Tibial nerve (tissue), 4 donors: Measurements from ENCODE around the gene ROBO1. TPM values are rescaled to one million over a fixed set of nuclear protein-coding genes. Genes with fewer than 3 reads are reported as not detected.

Experiments used
- DNase-seq, 2 donors: peaks; one replicate each; pipeline ENCODE4 v3.0.0-alpha.2; 2019; ENCODE audit warnings: low spot score in 2 of 2
- H3K27ac ChIP-seq, 4 donors: fragments of 200-600 bp; sonication (generic) in 3 of 4; one replicate each; pipeline ENCODE4 v1.5.1; 2017 to 2019; ENCODE audit warnings: mild to moderate bottlenecking in 1 of 4
- H3K27me3 ChIP-seq, 2 donors: fragments of 200-600 bp; sonication (generic) in 1 of 2; one replicate each; pipeline versions ENCODE4 v1.5.1 to v1.6.0; 2017 to 2019
- H3K36me3 ChIP-seq, 3 donors: fragments of 200-600 bp; sonication (generic); one replicate each; pipeline ENCODE4 v1.5.1; 2018 to 2019
- H3K4me1 ChIP-seq, 4 donors: fragments of 200-600 bp; sonication (generic) in 3 of 4; one replicate each; pipeline ENCODE4 v1.5.1; 2017 to 2019
- H3K4me3 ChIP-seq, 4 donors: fragments of 200-600 bp; sonication (generic) in 3 of 4; one replicate each; pipeline ENCODE4 v1.5.1; 2017 to 2019; ENCODE audit warnings: mild to moderate bottlenecking in 1 of 4, moderate library complexity in 1 of 4
- H3K9me3 ChIP-seq, 4 donors: fragments of 200-600 bp; sonication (generic) in 3 of 4; one replicate each; pipeline ENCODE4 v1.5.1; 2017 to 2019
- EP300 ChIP-seq, 2 donors: sonication (generic); formaldehyde crosslinking; IDR thresholded peaks; one replicate each; pipeline ENCODE4 v1.6.1; 2017; ENCODE audit warnings: antibody characterized with exemption in 2 of 2, mild to moderate bottlenecking in 1 of 2
- POLR2A ChIP-seq, 2 donors: fragments of 450-650 bp; IDR thresholded peaks; one replicate each; pipeline ENCODE4 v1.6.1; 2017; ENCODE audit warnings: antibody characterized with exemption in 2 of 2, mild to moderate bottlenecking in 2 of 2, moderate library complexity in 2 of 2
- WGBS, 2 donors: methylation state at CpG; one replicate each; pipeline ENCODE4 v1.1.5; 2018; 5-methylcytosine and 5-hydroxymethylcytosine counted together
- total RNA-seq, 4 donors: library from RNA; depleted of rRNA; stranded (reverse); fragments of >200 nt; gene quantifications; one replicate each; pipeline ENCODE4 v1.1.0, GENCODE V29; 2016
- TF ChIP-seq, protein P1 (sequence below), 5 experiments: fragments of 200-600 bp in 3 of 5; fragments of 450-650 bp in 2 of 5; sonication (generic) in 3 of 5; IDR thresholded peaks; one replicate each; pipeline ENCODE4 v1.5.1; 2016 to 2019; ENCODE audit warnings: antibody characterized with exemption in 5 of 5, mild to moderate bottlenecking in 3 of 5, moderate library complexity in 2 of 5

The ROBO1 gene
- total RNA-seq, 4 donors from 2014 or later: 12.6 to 27.8 (median 23.1) TPM

DNA sequence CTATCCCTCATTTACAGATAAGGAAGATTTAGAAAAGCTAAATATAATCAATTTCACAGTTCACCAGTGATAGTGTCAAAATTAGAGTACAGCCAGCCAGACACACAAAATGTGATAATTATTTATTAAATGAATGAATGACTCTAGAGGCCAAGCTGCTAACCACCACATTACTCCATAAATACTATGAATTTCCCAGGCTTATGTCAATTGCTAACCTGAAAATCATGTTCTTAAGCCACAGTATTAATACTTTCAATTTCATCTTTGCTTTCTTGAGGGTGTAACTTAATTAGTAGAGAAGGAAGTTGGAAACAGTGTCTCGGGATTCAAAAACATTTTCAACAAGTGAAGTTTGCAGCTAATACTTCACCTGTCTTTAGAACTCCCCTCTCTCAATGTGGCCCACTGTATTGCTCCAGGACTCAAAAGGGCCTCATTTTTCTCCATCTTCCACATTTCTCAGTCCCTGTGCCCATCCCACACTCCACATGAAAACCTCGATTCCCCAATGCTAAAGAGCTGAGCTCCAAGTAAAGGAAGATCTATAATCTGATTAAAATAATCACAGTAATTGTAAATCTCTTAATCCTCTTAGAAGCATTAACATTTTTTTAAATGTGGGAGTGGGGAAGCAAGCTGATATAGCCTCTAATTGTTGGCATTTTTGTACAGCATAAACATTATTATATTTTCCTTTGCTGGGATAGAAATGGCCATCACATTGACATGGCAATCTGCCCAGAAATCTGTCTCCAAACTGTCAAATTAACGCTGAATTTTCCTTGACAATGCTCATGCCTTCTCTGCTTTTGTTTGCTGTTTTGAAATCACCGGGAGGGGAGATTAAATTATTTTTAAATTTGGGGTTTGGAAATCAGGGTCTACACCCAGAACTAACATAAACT is 765.1 kb downstream of the ROBO1 start:
- H3K27me3 ChIP-seq: no peaks in the 10 kb centered on the region
- TF ChIP-seq EP300 (IDR thresholded peaks at IDR 0.05): no peak
- TF ChIP-seq POLR2A (IDR thresholded peaks at IDR 0.05): no peak
- TF ChIP-seq, protein P1, sequence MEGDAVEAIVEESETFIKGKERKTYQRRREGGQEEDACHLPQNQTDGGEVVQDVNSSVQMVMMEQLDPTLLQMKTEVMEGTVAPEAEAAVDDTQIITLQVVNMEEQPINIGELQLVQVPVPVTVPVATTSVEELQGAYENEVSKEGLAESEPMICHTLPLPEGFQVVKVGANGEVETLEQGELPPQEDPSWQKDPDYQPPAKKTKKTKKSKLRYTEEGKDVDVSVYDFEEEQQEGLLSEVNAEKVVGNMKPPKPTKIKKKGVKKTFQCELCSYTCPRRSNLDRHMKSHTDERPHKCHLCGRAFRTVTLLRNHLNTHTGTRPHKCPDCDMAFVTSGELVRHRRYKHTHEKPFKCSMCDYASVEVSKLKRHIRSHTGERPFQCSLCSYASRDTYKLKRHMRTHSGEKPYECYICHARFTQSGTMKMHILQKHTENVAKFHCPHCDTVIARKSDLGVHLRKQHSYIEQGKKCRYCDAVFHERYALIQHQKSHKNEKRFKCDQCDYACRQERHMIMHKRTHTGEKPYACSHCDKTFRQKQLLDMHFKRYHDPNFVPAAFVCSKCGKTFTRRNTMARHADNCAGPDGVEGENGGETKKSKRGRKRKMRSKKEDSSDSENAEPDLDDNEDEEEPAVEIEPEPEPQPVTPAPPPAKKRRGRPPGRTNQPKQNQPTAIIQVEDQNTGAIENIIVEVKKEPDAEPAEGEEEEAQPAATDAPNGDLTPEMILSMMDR (IDR thresholded peaks at IDR 0.05): no peak
- WGBS, 2 donors: 56 to 58% methylated on average over 4 of the region's 4 CpGs

GRCh38 chr3:79001255-79001654 is 766.5 kb downstream of the ROBO1 start:
- no peak for DNase-seq
- peaks cover 0 to 3% (median 0%) of the 10 kb centered on the region in 4 donors for H3K9me3 ChIP-seq
- H3K4me3 ChIP-seq: no peak overlapping the region
- no peaks in the 10 kb centered on the region for H3K27me3 ChIP-seq
- peaks cover 0 to 14% (median 1%) of the 10 kb centered on the region in 4 donors for H3K4me1 ChIP-seq
- no peak overlapping the region for H3K27ac ChIP-seq
- TF ChIP-seq, protein P1 (IDR thresholded peaks at IDR 0.05): no peak
- TF ChIP-seq POLR2A (IDR thresholded peaks at IDR 0.05) (no peak), EP300 (IDR thresholded peaks at IDR 0.05) (no peak)
- no peaks in the 10 kb centered on the region for H3K36me3 ChIP-seq
- 91 to 94% methylated on average over 3 of the region's 3 CpGs for WGBS, 2 donors

More for the DNA sequence above, 765.1 kb downstream of the ROBO1 start:
- Histone ChIP-seq H3K4me1 (peaks cover 0 to 14% (median 1%) of the 10 kb centered on the region in 4 donors), H3K9me3 (peaks cover 0 to 3% (median 0%) of the 10 kb centered on the region in 4 donors), H3K36me3 (no peaks in the 10 kb centered on the region), H3K27ac (no peak overlapping the region), H3K4me3 (no peak overlapping the region)
- no peak for DNase-seq

GRCh38 chr3:78999139-78999538 is 768.7 kb downstream of the ROBO1 start:
- Histone ChIP-seq H3K4me1 (peaks cover 0 to 7% (median 1%) of the 10 kb centered on the region in 4 donors), H3K9me3 (peaks cover 0 to 3% (median 0%) of the 10 kb centered on the region in 4 donors), H3K27ac (no peak overlapping the region), H3K4me3 (no peak overlapping the region), H3K27me3 (no peaks in the 10 kb centered on the region), H3K36me3 (no peaks in the 10 kb centered on the region)
- TF ChIP-seq, protein P1 (IDR thresholded peaks at IDR 0.05): no peak
- TF ChIP-seq EP300 (IDR thresholded peaks at IDR 0.05) (no peak), POLR2A (IDR thresholded peaks at IDR 0.05) (no peak)
- WGBS, 2 donors: 94 to 97% methylated on average over 2 of the region's 2 CpGs
- DNase-seq: no peak

DNA sequence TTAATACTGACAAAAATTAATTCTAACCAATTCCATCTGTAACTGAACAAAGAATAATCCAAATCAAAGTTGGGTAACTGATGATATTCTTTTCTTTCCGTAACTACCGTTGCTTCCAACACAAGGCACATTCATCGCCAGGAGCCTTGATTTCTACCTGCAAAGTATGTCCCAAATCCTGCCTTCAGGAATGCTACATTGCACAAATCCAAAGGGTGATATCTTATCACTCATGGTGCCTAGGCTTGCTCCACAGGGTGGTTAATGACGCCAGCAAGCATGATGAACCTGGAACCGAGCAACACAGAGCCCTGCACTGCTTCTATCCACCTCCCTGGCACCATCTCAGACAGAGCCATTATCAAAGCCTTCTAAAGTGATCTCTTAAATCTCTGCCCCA is 772.7 kb downstream of the ROBO1 start:
- no peak overlapping the region for H3K4me3 ChIP-seq
- TF ChIP-seq, protein P1 (IDR thresholded peaks at IDR 0.05): no peak
- TF ChIP-seq POLR2A (IDR thresholded peaks at IDR 0.05): no peak
- 83% methylated on average over 5 of the region's 5 CpGs for WGBS, 2 donors
- no peak overlapping the region for H3K27ac ChIP-seq
- peaks cover 0 to 12% (median 3%) of the 10 kb centered on the region in 4 donors for H3K4me1 ChIP-seq
- no peak for DNase-seq
- H3K36me3 ChIP-seq: no peaks in the 10 kb centered on the region
- peaks cover 0 to 18% (median 0%) of the 10 kb centered on the region in 4 donors for H3K9me3 ChIP-seq
- H3K27me3 ChIP-seq: no peaks in the 10 kb centered on the region
